Gastrocnemius medialis (tissue), 4 donors: ENCODE data around the gene UBE3A.

ENCODE experiments used
- POLR2A ChIP-seq, 2 donors: fragments of 450-650 bp; IDR thresholded peaks; one replicate each; pipeline ENCODE4 v1.6.1; 2017; ENCODE audit warnings: antibody characterized with exemption in 2 of 2, mild to moderate bottlenecking in 2 of 2, moderate library complexity in 2 of 2
- TF ChIP-seq, protein P1 (sequence below), 5 experiments: fragments of 450-650 bp in 3 of 5; fragments of 200-600 bp in 2 of 5; sonication (generic) in 2 of 5; IDR thresholded peaks in 4 of 5; conservative IDR thresholded peaks in 1 of 5; 1 replicate in 4 of 5; 2 replicates in 1 of 5; pipeline ENCODE4 v1.5.1; 2016 to 2019; ENCODE audit warnings: antibody characterized with exemption in 5 of 5, mild to moderate bottlenecking in 3 of 5, moderate library complexity in 3 of 5

DNA sequence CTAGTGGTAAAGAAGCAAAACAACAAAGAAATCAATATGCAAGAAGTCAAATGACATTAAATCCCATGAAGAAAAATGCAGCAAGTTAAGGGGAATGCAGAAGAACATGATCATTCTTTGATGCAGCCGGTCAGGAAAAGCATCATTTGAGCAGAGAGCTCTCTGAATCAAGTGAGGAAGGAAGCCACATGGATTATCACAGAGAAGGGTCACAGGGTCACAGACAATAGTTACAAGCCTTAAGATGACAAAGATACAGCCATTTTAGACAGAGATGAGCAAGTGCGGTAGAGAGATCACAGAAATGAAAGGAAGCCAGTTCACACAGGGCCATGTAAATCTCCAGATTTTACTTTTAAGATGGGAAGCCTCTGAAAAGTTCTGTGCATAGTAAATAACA, 43.9 kb downstream of the UBE3A start:
- TF ChIP-seq, protein P1, sequence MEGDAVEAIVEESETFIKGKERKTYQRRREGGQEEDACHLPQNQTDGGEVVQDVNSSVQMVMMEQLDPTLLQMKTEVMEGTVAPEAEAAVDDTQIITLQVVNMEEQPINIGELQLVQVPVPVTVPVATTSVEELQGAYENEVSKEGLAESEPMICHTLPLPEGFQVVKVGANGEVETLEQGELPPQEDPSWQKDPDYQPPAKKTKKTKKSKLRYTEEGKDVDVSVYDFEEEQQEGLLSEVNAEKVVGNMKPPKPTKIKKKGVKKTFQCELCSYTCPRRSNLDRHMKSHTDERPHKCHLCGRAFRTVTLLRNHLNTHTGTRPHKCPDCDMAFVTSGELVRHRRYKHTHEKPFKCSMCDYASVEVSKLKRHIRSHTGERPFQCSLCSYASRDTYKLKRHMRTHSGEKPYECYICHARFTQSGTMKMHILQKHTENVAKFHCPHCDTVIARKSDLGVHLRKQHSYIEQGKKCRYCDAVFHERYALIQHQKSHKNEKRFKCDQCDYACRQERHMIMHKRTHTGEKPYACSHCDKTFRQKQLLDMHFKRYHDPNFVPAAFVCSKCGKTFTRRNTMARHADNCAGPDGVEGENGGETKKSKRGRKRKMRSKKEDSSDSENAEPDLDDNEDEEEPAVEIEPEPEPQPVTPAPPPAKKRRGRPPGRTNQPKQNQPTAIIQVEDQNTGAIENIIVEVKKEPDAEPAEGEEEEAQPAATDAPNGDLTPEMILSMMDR (IDR thresholded peaks at IDR 0.05 in 4 of 5, conservative IDR thresholded peaks at IDR 0.05 in 1 of 5), result no peak
- TF ChIP-seq POLR2A (IDR thresholded peaks at IDR 0.05), result no peak
